GM21390 (cell line): ENCODE results near the gene FKBP2.
A peak's percentile ranks its signal among the peaks of the same experiment; 100 is the strongest.

ENCODE experiments used
- ATAC-seq: cut with Tn5 transposase; IDR thresholded peaks from one replicate; pipeline ENCODE4 v1.9.1; 2021; ENCODE audit not compliant: unreplicated experiment

The FKBP2 gene

DNA sequence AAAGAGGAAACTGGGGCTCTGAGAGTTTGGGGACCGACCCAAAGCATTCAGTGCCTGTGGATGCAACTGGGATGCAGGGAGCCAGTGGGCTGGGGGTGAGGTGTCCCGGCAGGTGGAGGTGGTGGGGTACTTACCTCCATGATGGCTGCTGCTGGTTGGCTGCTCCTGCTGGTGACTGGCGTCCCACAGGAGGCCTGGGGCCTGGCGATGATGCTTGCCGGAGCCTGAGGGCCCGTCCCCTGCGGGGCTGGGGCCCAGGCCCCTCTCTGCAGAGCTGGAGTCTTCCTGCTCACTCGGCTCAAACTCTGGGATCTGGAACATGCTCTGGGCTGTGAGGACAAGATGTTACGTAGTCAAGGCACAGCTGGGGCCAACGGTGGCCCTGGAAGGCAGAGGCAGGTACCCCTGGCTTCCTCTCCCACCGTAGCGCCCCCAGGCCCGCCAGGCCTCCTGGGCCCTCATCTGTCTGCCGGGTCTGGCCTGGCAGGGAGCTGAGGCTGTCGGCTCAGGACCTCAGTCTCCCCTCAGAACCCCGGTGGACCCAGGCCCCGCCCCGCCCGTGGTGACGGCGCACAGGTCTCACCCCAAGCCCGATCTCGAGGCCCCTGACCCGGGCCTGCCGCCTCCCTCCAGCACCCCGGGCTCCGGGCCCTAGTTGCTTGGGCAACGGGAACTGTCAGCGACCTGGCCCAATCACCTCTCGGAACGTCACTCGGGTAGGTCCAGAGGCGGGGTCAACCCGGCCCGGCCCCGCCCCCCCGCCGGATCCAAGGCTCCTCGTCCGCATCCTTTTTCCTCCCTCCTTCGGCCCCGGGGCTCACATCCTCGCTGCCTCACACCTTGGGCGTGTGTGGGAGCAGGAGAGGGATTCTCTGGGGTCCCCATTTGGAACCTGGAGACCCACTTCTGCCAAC is 43.4 kb downstream of the FKBP2 start, which contains the start of gene BAD:
Gene BAD, minus strand, starts transcription at position 618 of the 914 bp plus-strand sequence. Its CDS starts 297 bp downstream, at position 321.
- peak; percentile 69 for ATAC-seq

DNA sequence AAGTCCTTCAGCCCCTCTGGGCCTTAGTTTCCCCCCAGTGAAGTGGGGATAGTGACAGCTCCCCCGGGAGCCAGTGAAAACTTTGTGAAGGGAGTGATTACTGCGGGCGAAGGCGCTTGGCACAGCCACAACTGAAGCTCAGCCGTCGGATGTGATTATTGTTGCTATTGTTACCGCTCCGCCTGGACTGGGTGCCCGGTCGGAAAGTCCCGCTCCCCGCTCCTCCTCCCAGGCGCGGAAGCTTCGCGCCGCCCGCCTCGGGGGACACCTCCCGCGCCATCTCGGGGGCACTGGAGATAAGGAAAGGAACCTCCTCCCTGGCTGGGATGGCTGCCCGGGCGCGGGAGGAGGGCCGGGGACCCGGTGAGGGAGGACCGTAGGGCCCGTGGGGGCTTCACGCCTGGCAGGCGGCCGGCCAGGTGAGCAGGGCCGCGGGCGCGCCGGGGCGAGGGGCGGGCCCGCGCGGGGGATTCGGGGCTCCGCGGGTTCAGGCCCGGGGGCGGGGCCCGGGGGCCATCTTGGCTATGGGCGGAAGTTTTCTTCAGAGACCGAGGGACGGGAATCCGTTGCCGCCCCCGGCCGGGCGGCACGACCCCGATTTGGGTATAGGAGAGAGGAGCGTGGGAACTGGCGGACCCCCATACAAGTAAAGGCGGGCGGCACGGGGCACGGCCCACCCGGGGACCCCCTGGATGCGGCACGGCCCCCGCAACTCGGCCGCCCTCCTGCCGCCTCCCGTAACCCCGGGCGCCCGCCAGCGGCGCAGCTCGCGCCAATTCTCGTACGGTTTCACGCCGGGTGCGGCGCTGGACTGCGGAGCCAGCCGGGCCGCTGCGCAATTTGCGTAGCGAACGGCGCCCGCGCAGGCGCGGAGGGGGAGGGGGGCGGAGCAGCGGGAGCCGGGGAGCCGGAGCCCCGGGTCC is 44.3 kb downstream of the FKBP2 start, which contains the start of gene GPR137:
Gene GPR137, plus strand, starts transcription at position 887 of the 923 bp plus-strand sequence. CDS start 677 bp downstream, outside the sequence.
- ATAC-seq, result peak; percentile 50

GRCh38 chr11:64285885-64286800 is 45.2 kb downstream of the FKBP2 start:
- no peak for ATAC-seq

GRCh38 chr11:64286801-64287159 is 45.9 kb downstream of the FKBP2 start:
- no peak for ATAC-seq

DNA sequence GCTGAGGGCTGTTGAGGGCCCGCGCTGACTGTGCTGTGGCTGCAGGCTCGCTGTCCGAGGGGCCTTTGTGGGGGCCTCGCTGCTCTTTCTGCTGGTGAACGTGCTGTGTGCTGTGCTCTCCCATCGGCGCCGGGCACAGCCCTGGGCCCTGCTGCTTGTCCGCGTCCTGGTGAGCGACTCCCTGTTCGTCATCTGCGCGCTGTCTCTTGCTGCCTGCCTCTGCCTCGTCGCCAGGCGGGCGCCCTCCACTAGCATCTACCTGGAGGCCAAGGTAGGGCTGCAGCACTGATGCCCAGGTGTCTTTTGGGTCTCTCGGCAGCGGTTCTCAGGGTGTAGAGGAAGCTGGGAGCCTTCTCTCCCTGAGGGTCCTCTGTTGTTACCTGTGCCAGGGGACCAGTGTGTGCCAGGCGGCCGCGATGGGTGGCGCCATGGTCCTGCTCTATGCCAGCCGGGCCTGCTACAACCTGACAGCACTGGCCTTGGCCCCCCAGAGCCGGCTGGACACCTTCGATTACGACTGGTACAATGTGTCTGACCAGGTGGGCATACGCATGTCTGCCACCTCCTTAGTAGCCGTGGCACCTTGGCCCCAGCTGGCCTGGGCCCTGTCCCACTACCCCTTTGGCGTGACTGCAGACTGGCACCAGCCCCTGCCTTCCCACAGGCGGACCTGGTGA is 46.9 kb downstream of the FKBP2 start:
- ATAC-seq, result no peak

DNA sequence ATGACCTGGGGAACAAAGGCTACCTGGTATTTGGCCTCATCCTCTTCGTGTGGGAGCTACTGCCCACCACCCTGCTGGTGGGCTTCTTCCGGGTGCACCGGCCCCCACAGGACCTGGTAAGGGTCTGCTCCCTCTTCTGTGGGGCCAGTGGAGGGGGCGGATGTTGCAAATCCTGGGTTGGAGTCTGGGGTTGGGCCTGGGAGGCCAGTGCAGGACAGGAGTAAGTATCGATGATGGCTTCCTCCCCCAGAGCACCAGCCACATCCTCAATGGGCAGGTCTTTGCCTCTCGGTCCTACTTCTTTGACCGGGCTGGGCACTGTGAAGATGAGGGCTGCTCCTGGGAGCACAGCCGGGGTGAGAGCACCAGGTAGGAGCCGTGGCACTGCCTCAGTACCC is 47.5 kb downstream of the FKBP2 start:
- no peak for ATAC-seq

DNA sequence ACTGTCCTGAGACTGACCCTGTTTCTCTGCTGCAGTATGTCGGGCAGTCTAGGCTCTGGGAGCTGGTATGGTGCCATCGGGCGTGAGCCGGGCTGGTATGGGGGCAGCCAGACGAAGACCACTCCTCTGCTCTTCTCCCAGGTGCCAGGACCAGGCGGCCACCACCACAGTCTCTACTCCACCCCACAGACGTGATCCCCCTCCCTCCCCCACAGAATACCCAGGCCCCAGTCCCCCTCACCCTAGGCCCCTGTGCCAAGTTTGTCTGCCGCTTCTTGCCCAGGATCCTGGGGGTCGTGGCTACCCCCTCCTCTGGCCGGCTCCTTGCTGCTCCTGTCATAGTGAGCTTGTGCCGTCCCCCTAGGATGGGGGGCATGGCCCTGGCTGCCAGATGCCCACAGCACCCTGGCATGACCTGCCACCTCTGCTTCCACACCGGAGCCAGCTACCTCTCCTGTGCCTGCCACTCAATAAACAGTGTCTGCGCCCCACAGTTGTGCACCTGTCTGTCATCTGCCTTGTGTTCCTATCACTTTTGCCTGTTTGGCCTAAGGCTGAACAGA is 48.2 kb downstream of the FKBP2 start:
- ATAC-seq, result no peak

DNA sequence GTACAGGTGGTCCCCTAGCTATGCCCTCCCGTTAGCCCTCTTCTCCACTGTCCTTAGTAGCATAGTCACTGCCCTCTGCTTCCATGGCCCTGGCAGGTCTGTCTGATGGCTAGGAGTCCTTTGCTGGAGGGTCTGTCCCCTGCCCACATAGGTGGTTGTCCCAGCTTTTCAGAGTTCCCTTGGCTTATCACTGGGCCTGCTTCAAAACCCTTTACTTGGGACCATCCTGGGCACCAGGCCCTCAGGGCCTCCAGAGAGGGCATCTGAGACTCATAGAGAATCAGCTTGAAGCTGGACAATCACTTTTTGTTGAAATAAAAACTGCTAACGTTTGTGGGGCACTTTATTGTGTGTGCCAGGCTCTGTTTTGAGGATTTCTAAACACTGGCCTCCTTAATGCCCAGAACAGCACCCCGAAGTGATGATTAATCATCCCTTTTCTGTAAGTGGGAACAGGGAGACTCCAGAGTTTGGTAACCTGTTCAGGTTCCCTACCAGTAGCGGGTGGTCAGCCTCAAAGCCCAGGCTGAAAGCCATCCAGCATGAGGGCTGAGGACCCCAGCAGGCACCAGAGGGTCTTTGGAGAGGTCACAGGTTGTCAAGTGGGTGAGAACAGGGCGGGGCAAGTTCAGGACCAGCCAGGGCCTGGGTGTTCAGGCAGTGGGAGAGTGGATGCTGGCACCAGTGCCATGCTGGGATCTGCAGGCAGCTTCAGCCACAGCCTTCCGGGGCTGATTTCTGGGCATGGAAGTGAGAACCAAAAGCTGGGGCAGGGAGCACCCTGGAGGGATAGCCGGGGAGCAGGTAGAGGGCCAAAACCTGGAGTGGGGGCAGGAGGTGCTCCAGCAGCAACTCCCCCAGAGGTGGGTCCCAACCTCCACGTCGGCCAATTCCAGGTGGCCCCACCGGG is 49.7 kb downstream of the FKBP2 start:
- ATAC-seq, result no peak

DNA sequence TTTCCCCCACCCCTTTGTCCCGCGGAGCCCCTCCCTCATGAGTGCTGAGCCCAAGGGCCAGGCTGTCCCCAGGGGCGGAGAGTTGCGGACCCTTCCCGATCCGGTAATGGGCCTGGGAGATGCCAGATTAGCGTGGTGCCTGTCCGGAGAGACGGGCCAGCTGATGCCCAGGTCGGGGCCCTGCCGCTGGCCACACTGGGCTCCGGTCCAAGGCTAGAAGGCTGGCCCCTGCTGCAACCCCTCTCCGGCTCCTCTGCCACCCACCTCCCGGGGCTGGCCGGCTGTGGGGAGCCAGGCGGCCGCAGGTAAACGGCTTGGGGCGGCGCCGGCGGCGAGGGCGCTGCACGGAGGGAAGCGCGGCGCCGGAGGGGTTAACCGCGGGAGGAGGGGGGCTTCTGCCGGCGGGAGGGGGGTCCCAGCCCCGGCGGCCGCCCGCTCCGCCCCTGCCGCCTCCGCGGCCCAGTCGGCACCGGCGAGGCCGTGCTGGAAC is 50.4 kb downstream of the FKBP2 start, which contains the start of gene KCNK4:
Gene KCNK4, plus strand, starts transcription at position 41 of the 490 bp plus-strand sequence. CDS start 1,717 bp downstream, outside the sequence.
- no peak for ATAC-seq

GRCh38 chr11:64291752-64292459 is 51.0 kb downstream of the FKBP2 start:
- ATAC-seq, result no peak

GRCh38 chr11:64292460-64293254 is 51.8 kb downstream of the FKBP2 start:
- no peak for ATAC-seq
